Non-pigmented ciliary epithelial cell (primary cell): Measurements from ENCODE around the gene MVP.
"Not testable (repeated sequence)": the region's sequence is repeated elsewhere in the genome, so short reads cannot be mapped to it uniquely, and the experiment has no call there.

Source experiments
- DNase-seq: peaks from one replicate; pipeline ENCODE4 v3.0.0-alpha.2; 2010; ENCODE audit warnings: low read depth

MVP gene

GRCh38 chr16:29843931-29844330 lies 23.7 kb downstream of the MVP start:
- DNase-seq: no peak

- DNase-seq: no peak
Observed at GRCh38 chr16:29844575-29845331, 24.5 kb downstream of the MVP start.

- DNase-seq: no peak
Observed at GRCh38 chr16:29845656-29846055, 25.4 kb downstream of the MVP start.

- no peak for DNase-seq
Observed at GRCh38 chr16:29848420-29849297, 28.4 kb downstream of the MVP start.

GRCh38 chr16:29849505-29849904 lies 29.2 kb downstream of the MVP start:
- DNase-seq: no peak

- no peak for DNase-seq
Observed at GRCh38 chr16:29850998-29851397, 30.7 kb downstream of the MVP start.

GRCh38 chr16:29852654-29853053 lies 32.4 kb downstream of the MVP start:
- no peak for DNase-seq

- DNase-seq: no peak
Observed at GRCh38 chr16:29854520-29855100, 34.3 kb downstream of the MVP start.

GRCh38 chr16:29857133-29857760 lies 37.0 kb downstream of the MVP start:
- no peak for DNase-seq

- no peak for DNase-seq
Observed at GRCh38 chr16:29858149-29858849, 38.0 kb downstream of the MVP start.

GRCh38 chr16:29858974-29859373 lies 38.7 kb downstream of the MVP start:
- DNase-seq: no peak

- DNase-seq: no peak
Observed at GRCh38 chr16:29860218-29860617, 40.0 kb downstream of the MVP start.

GRCh38 chr16:29862383-29862883 lies 42.2 kb downstream of the MVP start:
- DNase-seq: no peak

GRCh38 chr16:29862884-29863668 lies 42.8 kb downstream of the MVP start, which contains the start of gene CDIPT:
Gene CDIPT (minus strand): TSS chr16:29863226. CDS start chr16:29862857, 369 bp downstream.
- peak; percentile 88 for DNase-seq

- DNase-seq: no peak
Observed at GRCh38 chr16:29863669-29863984, 43.4 kb downstream of the MVP start.

GRCh38 chr16:29864205-29864604 lies 43.9 kb downstream of the MVP start:
- DNase-seq: no peak

- no peak for DNase-seq
Observed at GRCh38 chr16:29868396-29869009, 48.2 kb downstream of the MVP start.

- DNase-seq: not testable (repeated sequence)
Observed at GRCh38 chr16:29869067-29869466, 48.8 kb downstream of the MVP start.

- no peak for DNase-seq
Observed at GRCh38 chr16:29871822-29872546, 51.7 kb downstream of the MVP start.

- no peak for DNase-seq
Observed at GRCh38 chr16:29873319-29873718, 53.1 kb downstream of the MVP start.
